Measurements from ENCODE around the gene LYRM2.

GRCh38 chr6:89616531-89616930 lies 22.0 kb downstream of the LYRM2 start:
- TF ChIP-seq TAF1 (IDR thresholded peaks at IDR 0.05; ENCODE audit: control insufficient read depth, extremely low read depth, insufficient read depth, low read length, severe bottlenecking) = no peak
- no peak for TF ChIP-seq CEBPB (tag; IDR thresholded peaks at IDR 0.05)
- TF ChIP-seq FOXK2 (conservative IDR thresholded peaks at IDR 0.05 in 1 of 2, IDR thresholded peaks at IDR 0.05 in 1 of 2; ENCODE audit: low read depth in 2 of 2) = no peak
- TF ChIP-seq ETV5 (CRISPR knock-in tag; IDR thresholded peaks at IDR 0.05; ENCODE audit: low read depth) = no peak

Data from K562 (cell line).